ENCODE results near the gene TMEM181. TPM values are rescaled to one million over a fixed set of nuclear protein-coding genes. Genes with fewer than 3 reads are reported as not detected.
A peak's percentile ranks its signal among the peaks of the same experiment; 100 is the strongest.

Gene TMEM181
- total and polyA plus RNA-seq, 2 of the 13 experiments (the other 11 are each of a cell fraction or from before 2014, with no cell fraction given), result 59.1 to 108 TPM

GRCh38 chr6:158554611-158555361, 5.1 kb upstream of the TMEM181 start (continued):
- no peak for TF ChIP-seq ZNF510 (CRISPR knock-in tag; IDR thresholded peaks at IDR 0.05; ENCODE audit: low read depth)
- peak; percentile 88 for TF ChIP-seq HOMEZ (CRISPR knock-in tag; IDR thresholded peaks at IDR 0.05; ENCODE audit: low read depth)
- no peak for TF ChIP-seq ZNF121 (CRISPR knock-in tag; IDR thresholded peaks at IDR 0.05)
- no peak for TF ChIP-seq JUND (CRISPR knock-in tag; IDR thresholded peaks at IDR 0.05)
- no peak for TF ChIP-seq ZNF3 (CRISPR knock-in tag; IDR thresholded peaks at IDR 0.05)
- TF ChIP-seq PPARG (CRISPR knock-in tag; conservative IDR thresholded peaks at IDR 0.05), result peak; percentile 91
- TF ChIP-seq, protein P1, sequence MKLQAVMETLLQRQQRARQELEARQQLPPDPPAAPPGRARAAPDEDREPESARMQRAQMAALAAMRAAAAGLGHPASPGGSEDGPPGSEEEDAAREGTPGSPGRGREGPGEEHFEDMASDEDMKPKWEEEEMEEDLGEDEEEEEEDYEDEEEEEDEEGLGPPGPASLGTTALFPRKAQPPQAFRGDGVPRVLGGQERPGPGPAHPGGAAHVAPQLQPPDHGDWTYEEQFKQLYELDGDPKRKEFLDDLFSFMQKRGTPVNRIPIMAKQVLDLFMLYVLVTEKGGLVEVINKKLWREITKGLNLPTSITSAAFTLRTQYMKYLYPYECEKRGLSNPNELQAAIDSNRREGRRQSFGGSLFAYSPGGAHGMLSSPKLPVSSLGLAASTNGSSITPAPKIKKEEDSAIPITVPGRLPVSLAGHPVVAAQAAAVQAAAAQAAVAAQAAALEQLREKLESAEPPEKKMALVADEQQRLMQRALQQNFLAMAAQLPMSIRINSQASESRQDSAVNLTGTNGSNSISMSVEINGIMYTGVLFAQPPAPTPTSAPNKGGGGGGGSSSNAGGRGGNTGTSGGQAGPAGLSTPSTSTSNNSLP (IDR thresholded peaks at IDR 0.05; ENCODE audit: low read depth, low read length), result peak; percentile 87
- peak; percentile 37; the same call in 1 of the 2 replicates for TF ChIP-seq ZMYM4 (CRISPR knock-in tag; IDR thresholded peaks at IDR 0.05)
- no peak for TF ChIP-seq PHB2 (IDR thresholded peaks at IDR 0.05; ENCODE audit: partially characterized antibody)
- no peak for TF ChIP-seq NFKB2 (CRISPR knock-in tag; IDR thresholded peaks at IDR 0.05; ENCODE audit: borderline replicate concordance)
- no peak for TF ChIP-seq KDM1A (CRISPR knock-in tag; IDR thresholded peaks at IDR 0.05)
- TF ChIP-seq, protein P2, sequence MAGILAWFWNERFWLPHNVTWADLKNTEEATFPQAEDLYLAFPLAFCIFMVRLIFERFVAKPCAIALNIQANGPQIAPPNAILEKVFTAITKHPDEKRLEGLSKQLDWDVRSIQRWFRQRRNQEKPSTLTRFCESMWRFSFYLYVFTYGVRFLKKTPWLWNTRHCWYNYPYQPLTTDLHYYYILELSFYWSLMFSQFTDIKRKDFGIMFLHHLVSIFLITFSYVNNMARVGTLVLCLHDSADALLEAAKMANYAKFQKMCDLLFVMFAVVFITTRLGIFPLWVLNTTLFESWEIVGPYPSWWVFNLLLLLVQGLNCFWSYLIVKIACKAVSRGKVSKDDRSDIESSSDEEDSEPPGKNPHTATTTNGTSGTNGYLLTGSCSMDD (CRISPR knock-in tag; IDR thresholded peaks at IDR 0.05), result no peak
- no peak for TF ChIP-seq CEBPZ (IDR thresholded peaks at IDR 0.05; ENCODE audit: low read length)
- peak; percentile 53; the same call in 1 of the 2 replicates for TF ChIP-seq ZBTB7B (CRISPR knock-in tag; IDR thresholded peaks at IDR 0.05)
- no peak for TF ChIP-seq GZF1 (CRISPR knock-in tag; IDR thresholded peaks at IDR 0.05)
- no peak for TF ChIP-seq ZFP36 (IDR thresholded peaks at IDR 0.05; ENCODE audit: borderline replicate concordance, low read depth, low read length, partially characterized antibody)
- TF ChIP-seq PRDM4 (CRISPR knock-in tag; IDR thresholded peaks at IDR 0.05; ENCODE audit: borderline replicate concordance), result no peak
- TF ChIP-seq YEATS2 (CRISPR knock-in tag; IDR thresholded peaks at IDR 0.05; ENCODE audit: borderline replicate concordance), result peak; percentile 64; the same call in 1 of the 2 replicates

All from HepG2 (cell line).